GM13977 (cell line): Measurements from ENCODE around the gene SLC35G6.

Experiments
- DNase-seq: peaks from one replicate; pipeline ENCODE4 v3.0.0; 2012; ENCODE audit warnings: low spot score
- in situ Hi-C: fragments of 300-500 bp; cut with MboI; formaldehyde crosslinking; loops from one replicate; pipeline ENCODE4 v1.12.0; 2022; ENCODE audit warnings: low sequenced_read_pairs, low pct_unique_long_range_greater_than_20kb, mixed read lengths, inconsistent platforms; ENCODE audit not compliant: unreplicated experiment
- TF ChIP-seq, protein P1 (sequence below): IDR thresholded peaks from 2 replicates; pipeline ENCODE4 v1.5.1; 2012; ENCODE audit warnings: mild to moderate bottlenecking, control low read depth; ENCODE audit not compliant: insufficient read depth; ENCODE audit errors: extremely low read depth, missing control alignments

The SLC35G6 gene

DNA sequence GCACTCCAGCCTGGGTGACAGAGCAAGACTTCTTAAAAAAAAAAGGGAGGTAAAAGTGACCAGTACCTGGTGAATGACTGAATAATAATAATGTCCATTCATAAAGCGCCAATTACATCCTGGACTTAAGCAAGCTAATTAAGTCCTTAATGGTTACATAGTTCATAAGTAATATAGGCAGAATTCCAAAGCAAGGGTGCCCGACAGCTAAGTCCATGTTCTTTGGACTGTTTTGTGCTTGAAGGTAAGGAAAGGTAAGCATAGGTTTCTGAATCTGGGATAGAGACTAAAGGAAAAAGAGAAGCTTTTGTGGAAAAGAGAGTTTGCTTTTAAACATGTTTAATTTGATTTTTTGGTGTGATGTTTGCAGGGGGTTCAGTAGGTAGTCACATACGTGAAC lies 12.7 kb downstream of the SLC35G6 start:
- in situ Hi-C loops = no loop called here
- TF ChIP-seq, protein P1, sequence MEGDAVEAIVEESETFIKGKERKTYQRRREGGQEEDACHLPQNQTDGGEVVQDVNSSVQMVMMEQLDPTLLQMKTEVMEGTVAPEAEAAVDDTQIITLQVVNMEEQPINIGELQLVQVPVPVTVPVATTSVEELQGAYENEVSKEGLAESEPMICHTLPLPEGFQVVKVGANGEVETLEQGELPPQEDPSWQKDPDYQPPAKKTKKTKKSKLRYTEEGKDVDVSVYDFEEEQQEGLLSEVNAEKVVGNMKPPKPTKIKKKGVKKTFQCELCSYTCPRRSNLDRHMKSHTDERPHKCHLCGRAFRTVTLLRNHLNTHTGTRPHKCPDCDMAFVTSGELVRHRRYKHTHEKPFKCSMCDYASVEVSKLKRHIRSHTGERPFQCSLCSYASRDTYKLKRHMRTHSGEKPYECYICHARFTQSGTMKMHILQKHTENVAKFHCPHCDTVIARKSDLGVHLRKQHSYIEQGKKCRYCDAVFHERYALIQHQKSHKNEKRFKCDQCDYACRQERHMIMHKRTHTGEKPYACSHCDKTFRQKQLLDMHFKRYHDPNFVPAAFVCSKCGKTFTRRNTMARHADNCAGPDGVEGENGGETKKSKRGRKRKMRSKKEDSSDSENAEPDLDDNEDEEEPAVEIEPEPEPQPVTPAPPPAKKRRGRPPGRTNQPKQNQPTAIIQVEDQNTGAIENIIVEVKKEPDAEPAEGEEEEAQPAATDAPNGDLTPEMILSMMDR = no peak
- DNase-seq = no peak

DNA sequence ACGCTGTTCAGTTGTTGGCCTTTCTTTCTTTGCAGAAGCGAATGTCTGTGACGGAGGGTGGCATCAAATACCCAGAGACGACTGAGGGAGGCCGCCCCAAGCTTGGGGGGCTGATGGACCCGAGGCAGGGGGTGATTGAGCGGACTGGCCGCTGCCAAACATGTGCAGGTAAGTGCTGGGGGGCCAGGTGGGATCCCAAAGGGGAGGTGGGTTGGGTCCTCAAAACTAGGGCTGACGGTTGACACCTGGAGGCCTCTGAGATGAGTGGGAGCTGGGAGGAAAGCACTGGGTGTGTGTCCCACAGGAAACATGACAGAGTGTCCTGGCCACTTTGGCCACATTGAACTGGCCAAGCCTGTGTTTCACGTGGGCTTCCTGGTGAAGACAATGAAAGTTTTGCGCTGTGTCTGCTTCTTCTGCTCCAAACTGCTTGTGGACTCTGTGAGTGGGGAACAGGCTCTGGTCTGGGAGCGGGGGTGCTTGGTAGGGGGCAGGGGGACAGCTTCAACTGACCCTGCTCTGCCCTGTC lies 14.7 kb downstream of the SLC35G6 start:
- in situ Hi-C loops = no loop called here
- TF ChIP-seq, protein P1 = no peak
- no peak for DNase-seq

DNA sequence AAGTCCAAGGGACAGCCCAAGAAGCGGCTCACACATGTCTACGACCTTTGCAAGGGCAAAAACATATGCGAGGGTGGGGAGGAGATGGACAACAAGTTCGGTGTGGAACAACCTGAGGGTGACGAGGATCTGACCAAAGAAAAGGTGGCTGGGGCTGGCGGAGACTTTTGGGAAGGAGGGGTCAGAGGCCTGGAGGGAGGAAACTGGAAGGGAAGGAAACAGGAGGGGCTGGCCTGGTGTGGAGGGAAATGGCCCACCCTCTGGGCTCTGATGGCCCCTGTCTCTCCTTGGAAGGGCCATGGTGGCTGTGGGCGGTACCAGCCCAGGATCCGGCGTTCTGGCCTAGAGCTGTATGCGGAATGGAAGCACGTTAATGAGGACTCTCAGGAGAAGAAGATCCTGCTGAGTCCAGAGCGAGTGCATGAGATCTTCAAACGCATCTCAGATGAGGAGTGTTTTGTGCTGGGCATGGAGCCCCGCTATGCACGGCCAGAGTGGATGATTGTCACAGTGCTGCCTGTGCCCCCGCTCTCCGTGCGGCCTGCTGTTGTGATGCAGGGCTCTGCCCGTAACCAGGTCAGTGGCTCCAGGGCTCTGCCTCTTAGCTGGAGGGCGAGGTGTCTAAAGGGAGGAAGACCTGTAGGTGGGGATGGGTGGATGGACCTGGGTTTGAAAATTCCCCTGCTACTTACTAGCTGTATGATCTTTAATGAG lies 15.4 kb downstream of the SLC35G6 start:
- in situ Hi-C loops = no loop called here
- TF ChIP-seq, protein P1 = no peak

DNA sequence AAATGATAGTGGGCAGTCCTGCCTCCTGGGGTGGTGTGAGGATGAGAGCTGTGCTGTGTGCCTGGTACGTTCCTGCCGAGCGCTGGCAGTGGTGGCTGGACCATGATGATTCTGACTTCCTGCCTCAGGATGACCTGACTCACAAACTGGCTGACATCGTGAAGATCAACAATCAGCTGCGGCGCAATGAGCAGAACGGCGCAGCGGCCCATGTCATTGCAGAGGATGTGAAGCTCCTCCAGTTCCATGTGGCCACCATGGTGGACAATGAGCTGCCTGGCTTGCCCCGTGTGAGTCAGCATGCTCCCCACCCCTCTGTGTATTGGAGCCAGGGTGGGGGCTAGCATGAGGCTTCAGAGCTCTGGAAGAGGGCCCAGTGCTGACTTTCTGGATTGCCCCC lies 16.0 kb downstream of the SLC35G6 start:
- DNase-seq = no peak
- TF ChIP-seq, protein P1 = no peak
- in situ Hi-C loops = no loop called here

More for the DNA sequence above, 15.4 kb downstream of the SLC35G6 start:
- DNase-seq = no peak

DNA sequence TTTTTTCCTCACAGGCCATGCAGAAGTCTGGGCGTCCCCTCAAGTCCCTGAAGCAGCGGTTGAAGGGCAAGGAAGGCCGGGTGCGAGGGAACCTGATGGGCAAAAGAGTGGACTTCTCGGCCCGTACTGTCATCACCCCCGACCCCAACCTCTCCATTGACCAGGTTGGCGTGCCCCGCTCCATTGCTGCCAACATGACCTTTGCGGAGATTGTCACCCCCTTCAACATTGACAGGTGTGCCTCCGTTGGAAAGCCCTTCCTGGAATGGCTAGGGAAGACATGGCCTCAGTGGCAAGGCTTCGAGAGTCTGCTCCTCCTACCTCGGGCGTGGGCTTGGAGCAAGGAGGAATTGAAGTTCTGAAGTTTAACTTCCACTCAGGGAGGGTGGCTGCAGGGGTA lies 16.4 kb downstream of the SLC35G6 start:
- DNase-seq = no peak
- in situ Hi-C loops = no loop called here
- TF ChIP-seq, protein P1 = no peak

DNA sequence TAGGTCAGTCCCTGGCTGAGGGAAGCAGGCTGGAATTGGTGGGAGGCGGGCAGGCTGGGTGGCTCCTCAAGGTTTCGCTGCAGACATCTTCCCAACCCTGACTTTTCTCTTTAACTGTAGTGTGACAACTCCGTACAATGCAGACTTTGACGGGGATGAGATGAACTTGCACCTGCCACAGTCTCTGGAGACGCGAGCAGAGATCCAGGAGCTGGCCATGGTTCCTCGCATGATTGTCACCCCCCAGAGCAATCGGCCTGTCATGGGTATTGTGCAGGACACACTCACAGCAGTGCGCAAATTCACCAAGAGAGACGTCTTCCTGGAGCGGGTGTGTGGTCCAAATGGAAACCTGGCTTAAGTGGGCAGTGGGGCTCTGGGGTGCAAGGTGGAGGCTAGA lies 17.9 kb downstream of the SLC35G6 start:
- no peak for DNase-seq
- in situ Hi-C loops = no loop called here
- TF ChIP-seq, protein P1 = no peak
